ENCODE results near the gene CACNA1C. TPM values are rescaled to one million over a fixed set of nuclear protein-coding genes. Genes with fewer than 3 reads are reported as not detected.

Gene CACNA1C
- total and polyA plus RNA-seq, 2 of the 4 experiments (the other 2 are of a cell fraction) = 1.6 to 2.6 TPM

GRCh38 chr12:2345902-2346301, 293.1 kb downstream of the CACNA1C start:
- Histone ChIP-seq H2BK20ac (ENCODE audit: low read depth, low read length) (no peak overlapping the region), H3K27me3 (ENCODE audit: control insufficient read depth, insufficient read depth, low read length) (no peaks in the 10 kb centered on the region), H2AK9ac (replicated peaks; ENCODE audit: low read depth, low read length, poor library complexity) (no peak overlapping the region), H3K9ac (ENCODE audit: low read depth, low read length) (no peak overlapping the region), H2BK120ac (ENCODE audit: low read depth, low read length) (peak overlapping the region; percentile 47), H3K27ac (ENCODE audit: insufficient read depth, low read length) (no peak overlapping the region), H3K18ac (ENCODE audit: low read depth, low read length) (no peak overlapping the region; the same call in 1 of the 2 replicates), H3K9me3 (ENCODE audit: control insufficient read depth, insufficient read depth, low read length) (no peaks in the 10 kb centered on the region), H3K14ac (replicated peaks; ENCODE audit: low read depth, low read length) (0 out of 2 replicates have a peak overlapping the region, but pooled peaks have one; percentile 5), H3K36me3 (ENCODE audit: control insufficient read depth, insufficient read depth, low read length) (no peaks in the 10 kb centered on the region), H3K4me2 (ENCODE audit: low read depth, low read length) (no peak overlapping the region), H2BK5ac (ENCODE audit: low read depth, low read length, poor library complexity, severe bottlenecking) (peak overlapping the region; percentile 21), H4K5ac (ENCODE audit: low read depth, low read length) (no peak overlapping the region), H3K9me1 (ENCODE audit: insufficient read depth, low read length) (peaks cover 31% of the 10 kb centered on the region), H3K23ac (ENCODE audit: low read depth, low read length) (peak overlapping the region; percentile 48; the same call in 1 of the 2 replicates), H2AFZ (replicated peaks; ENCODE audit: low read length, poor library complexity) (no peak overlapping the region), H3K4me3 (ENCODE audit: insufficient read depth, low read depth, low read length) (no peak overlapping the region), H2AK5ac (ENCODE audit: low read depth, low read length) (peak overlapping the region; percentile 91; the same call in 1 of the 2 replicates), H3K56ac (ENCODE audit: extremely low read depth, insufficient read depth, low read length) (no peak overlapping the region), H4K91ac (ENCODE audit: insufficient read depth, low read depth, low read length) (peak overlapping the region; percentile 36), H4K20me1 (ENCODE audit: insufficient read depth, low read length) (no peaks in the 10 kb centered on the region), H2BK15ac (ENCODE audit: low read depth, low read length) (peak overlapping the region; percentile 47; the same call in 2 of the 3 replicates), H3K79me1 (ENCODE audit: low read depth in 1 of 2, low read length in 2 of 2) (peaks cover 0 to 32% of the 10 kb centered on the region in 2 experiments), H4K8ac (ENCODE audit: low read depth in 2 of 2, low read length in 2 of 2) (0 out of 4 replicates have a peak overlapping the region, but pooled peaks of 1 of the 2 experiments have one; percentile 17), H3K4ac (ENCODE audit: low read depth, low read length) (peak overlapping the region; percentile 49), H3K4me1 (ENCODE audit: control insufficient read depth, insufficient read depth, low read length) (peaks cover 39% of the 10 kb centered on the region)
- intact Hi-C loops (cut with micrococcal nuclease) (loop anchor here (5.0 kb wide), 1 partner anchor 41 kb away; no protein-coding TSS in a partner anchor), dilution Hi-C loops (cut with HindIII; ENCODE audit: low sequenced_read_pairs, unreplicated experiment) (no loop called here), in situ Hi-C loops (cut with MboI; ENCODE audit: low sequenced_read_pairs) (no loop called here)
- ATAC-seq (ENCODE audit: low read depth) (no peak), DNase-seq (no peak)
- CTCF ChIA-PET = interaction anchor here (0.5 kb wide), 1 partner anchor 40 kb away, joined by 5 read pairs; no protein-coding TSS in a partner anchor
- BruUV-seq (replicated peaks) = no TSS peak
- WGBS, 2 experiments (ENCODE audit: extremely low coverage in 2 of 2, insufficient read length in 1 of 2) = no CpG with 5 or more reads among the region's 11 CpGs
- TF ChIP-seq POLR2A (IDR thresholded peaks at IDR 0.05; ENCODE audit: low read depth, low read length) (no peak), MAFK (IDR thresholded peaks at IDR 0.05; ENCODE audit: low read depth, low read length) (no peak), CHD1 (IDR thresholded peaks at IDR 0.05; ENCODE audit: low read depth, low read length) (no peak), RFX5 (IDR thresholded peaks at IDR 0.05; ENCODE audit: low read depth, low read length) (no peak)
- POLR2A ChIA-PET (ENCODE audit: unreplicated experiment) = no interaction called here

Measured in IMR-90 (cell line).